ENCODE data around the gene GPX3. TPM values are rescaled to one million over a fixed set of nuclear protein-coding genes. Genes with fewer than 3 reads are reported as not detected.
A peak's percentile ranks its signal among the peaks of the same experiment; 100 is the strongest.

Gene GPX3
- total and polyA plus RNA-seq, 2 of the 13 experiments (the other 11 are each of a cell fraction or from before 2014, with no cell fraction given) = 33.8 to 1,892 TPM

GRCh38 chr5:151004499-151004898 is 15.9 kb upstream of the GPX3 start (continued):
- TF ChIP-seq ZFX (CRISPR knock-in tag; IDR thresholded peaks at IDR 0.05; ENCODE audit: low read depth) = no peak
- no peak for TF ChIP-seq ZXDC (CRISPR knock-in tag; IDR thresholded peaks at IDR 0.05)
- no peak for TF ChIP-seq ZNF33A (CRISPR knock-in tag; IDR thresholded peaks at IDR 0.05; ENCODE audit: borderline replicate concordance)
- no peak for TF ChIP-seq PHB2 (IDR thresholded peaks at IDR 0.05; ENCODE audit: partially characterized antibody)
- TF ChIP-seq ZBTB2 (CRISPR knock-in tag; IDR thresholded peaks at IDR 0.05; ENCODE audit: low read depth) = no peak
- no peak for TF ChIP-seq ZNF782 (CRISPR knock-in tag; IDR thresholded peaks at IDR 0.05; ENCODE audit: borderline replicate concordance)
- no peak for TF ChIP-seq ATF7-NPFF (CRISPR knock-in tag; IDR thresholded peaks at IDR 0.05; ENCODE audit: low read depth)
- no peak for TF ChIP-seq KLF16 (CRISPR knock-in tag; IDR thresholded peaks at IDR 0.05)
- TF ChIP-seq ZNF18 (CRISPR knock-in tag; IDR thresholded peaks at IDR 0.05; ENCODE audit: insufficient replicate concordance) = no peak
- no peak for TF ChIP-seq RARG (CRISPR knock-in tag; IDR thresholded peaks at IDR 0.05; ENCODE audit: low read depth)
- no peak for TF ChIP-seq ATF7 (IDR thresholded peaks at IDR 0.05)
- no peak for TF ChIP-seq ATF7 (CRISPR knock-in tag; IDR thresholded peaks at IDR 0.05)
- peak; percentile 96 for TF ChIP-seq SP5 (CRISPR knock-in tag; IDR thresholded peaks at IDR 0.05; ENCODE audit: borderline replicate concordance, low read depth)
- no peak for TF ChIP-seq CCAR2 (optimal IDR thresholded peaks at IDR 0.05; ENCODE audit: low read depth, low read length)
- no peak for TF ChIP-seq CENPBD1 (CRISPR knock-in tag; IDR thresholded peaks at IDR 0.05; ENCODE audit: borderline replicate concordance, low read depth)
- TF ChIP-seq MXD1 (CRISPR knock-in tag; IDR thresholded peaks at IDR 0.05) = no peak
- TF ChIP-seq MNT (IDR thresholded peaks at IDR 0.05) = no peak
- 0 out of 2 replicates have a peak, but pooled peaks have one; percentile 21 for TF ChIP-seq ZMYM4 (CRISPR knock-in tag; IDR thresholded peaks at IDR 0.05)
- no peak; the same call in 1 of the 2 replicates for TF ChIP-seq ZSCAN30 (CRISPR knock-in tag; IDR thresholded peaks at IDR 0.05)
- peak; percentile 82 for TF ChIP-seq SOX13 (IDR thresholded peaks at IDR 0.05)
- TF ChIP-seq SOX13 (CRISPR knock-in tag; conservative IDR thresholded peaks at IDR 0.05 in 1 of 2, IDR thresholded peaks at IDR 0.05 in 1 of 2) = peak in 1 of 2 experiments; percentile 94; a peak in 2 of 4 replicates
- TF ChIP-seq DR1 (CRISPR knock-in tag; IDR thresholded peaks at IDR 0.05) = no peak
- no peak for TF ChIP-seq ZNF253 (CRISPR knock-in tag; IDR thresholded peaks at IDR 0.05; ENCODE audit: borderline replicate concordance)
